Astrocyte of the hippocampus (primary cell): ENCODE data around the gene TIAM2.
"Not testable (repeated sequence)": the region's sequence is repeated elsewhere in the genome, so short reads cannot be mapped to it uniquely, and the experiment has no call there.

Experiments
- DNase-seq: peaks from one replicate; pipeline ENCODE4 v3.0.0; 2011; ENCODE audit warnings: low read depth, low spot score

TIAM2 gene

DNA sequence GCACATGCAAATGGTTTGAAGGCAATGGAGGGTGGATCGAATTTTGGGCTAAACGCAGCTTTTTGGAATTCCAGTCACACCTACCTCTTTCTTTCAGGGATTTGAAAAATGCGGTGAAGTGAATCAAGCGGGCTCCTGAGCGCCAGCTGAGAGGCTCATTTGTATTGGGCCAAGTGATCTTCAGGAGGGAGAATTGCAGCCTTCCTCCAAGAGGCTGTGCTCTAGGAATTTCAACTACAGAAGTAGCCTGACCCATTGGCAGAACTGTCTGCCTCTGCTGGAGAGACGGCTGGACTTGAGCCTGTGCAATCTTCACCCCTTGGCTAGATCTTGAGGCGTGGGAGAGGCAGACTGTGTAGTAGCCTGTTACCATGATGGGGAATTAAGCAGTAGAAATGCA lies 5.7 kb upstream of the TIAM2 start:
- no peak for DNase-seq

GRCh38 chr6:154991207-154991606 lies 3.9 kb upstream of the TIAM2 start:
- peak; percentile 68 for DNase-seq

DNA sequence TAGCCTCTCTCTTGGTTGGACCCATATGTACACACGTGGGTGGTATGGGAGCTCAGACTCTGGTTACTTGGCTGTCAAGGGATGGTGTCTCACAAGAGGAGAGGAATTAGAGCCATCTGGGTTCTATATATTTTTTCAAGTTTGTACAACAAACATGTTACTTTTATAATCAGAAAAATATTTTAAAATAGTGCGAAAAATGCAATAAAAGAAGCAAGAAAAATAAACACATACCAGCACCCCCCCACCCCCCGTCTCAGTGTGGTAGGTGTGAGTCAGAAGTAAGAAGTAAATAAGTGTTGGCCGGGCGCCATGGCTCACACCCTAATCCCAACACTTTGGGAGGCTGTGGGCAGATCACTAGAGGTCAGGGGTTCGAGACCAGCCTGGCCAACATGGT lies 2.1 kb upstream of the TIAM2 start:
- DNase-seq, result peak; percentile 44

DNA sequence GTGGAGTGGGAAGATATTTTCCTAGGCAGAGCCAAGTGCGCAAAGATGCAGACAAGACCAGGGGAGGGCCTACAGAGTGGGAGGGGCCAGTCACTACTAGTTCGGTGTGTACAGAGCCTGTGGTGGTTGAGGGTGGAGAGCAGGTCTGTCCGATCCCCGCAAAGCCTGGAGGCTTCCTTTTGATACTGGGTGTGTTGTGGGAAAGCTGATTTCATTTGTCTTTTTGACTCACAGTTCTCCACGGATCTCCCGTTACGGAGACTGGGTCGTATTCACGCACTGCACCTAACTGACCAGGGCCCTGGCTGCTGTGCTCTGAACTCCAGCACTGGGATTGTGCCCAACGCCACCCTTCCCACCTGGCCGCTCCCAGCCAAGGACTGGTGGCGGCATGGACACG lies 1.4 kb upstream of the TIAM2 start:
- DNase-seq, result no peak

DNA sequence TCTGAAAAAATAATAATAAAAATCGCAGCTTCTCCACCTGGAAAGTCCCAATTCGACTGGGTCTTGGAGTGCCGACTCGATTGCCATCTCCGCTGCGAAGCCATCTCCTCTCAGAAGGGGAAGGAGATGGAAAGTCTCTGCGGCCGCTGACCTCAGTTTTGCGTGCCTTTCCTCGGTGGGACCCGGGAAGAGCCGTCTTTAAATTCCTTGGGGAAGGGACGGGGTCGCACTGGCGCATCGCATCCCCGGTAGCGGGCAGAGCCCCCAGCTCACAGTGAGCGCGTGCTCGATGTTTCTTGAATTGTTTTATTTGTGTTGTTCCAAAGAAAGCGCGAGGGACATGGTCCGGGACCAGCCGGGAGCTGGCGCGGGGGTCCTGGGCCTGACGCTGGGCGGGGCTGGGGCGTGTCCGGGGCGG lies 270 bp upstream of the TIAM2 start:
- no peak for DNase-seq

GRCh38 chr6:154996016-154996590 lies 988 bp downstream of the TIAM2 start:
- DNase-seq, result peak; percentile 60

- peak; percentile 35 for DNase-seq
These were observed 1.8 kb downstream of the TIAM2 start for GRCh38 chr6:154996841-154997311.

GRCh38 chr6:154998855-154999254 lies 3.7 kb downstream of the TIAM2 start:
- DNase-seq, result no peak

- peak; percentile 60 for DNase-seq
These were observed 6.4 kb downstream of the TIAM2 start for GRCh38 chr6:155001482-155001881.

DNA sequence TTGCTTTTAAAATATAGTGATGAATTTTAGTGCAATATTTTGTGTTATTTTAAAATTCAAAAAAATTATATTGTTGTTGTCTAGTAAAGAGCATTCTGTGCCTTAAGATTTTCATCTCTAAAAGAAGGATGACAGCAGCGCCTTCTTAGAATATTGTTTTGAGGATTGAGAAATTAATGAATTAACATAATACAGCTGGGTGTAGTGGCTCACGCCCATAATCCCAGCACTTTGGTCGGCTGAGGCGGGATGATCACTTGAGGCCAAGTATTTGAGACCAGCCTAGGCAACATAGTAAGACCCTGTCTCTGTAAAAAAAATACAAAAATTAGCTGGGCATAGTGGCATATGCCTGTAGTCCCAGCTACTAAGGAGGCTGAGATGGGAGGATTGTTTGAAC lies 6.8 kb downstream of the TIAM2 start:
- DNase-seq, result no peak

DNA sequence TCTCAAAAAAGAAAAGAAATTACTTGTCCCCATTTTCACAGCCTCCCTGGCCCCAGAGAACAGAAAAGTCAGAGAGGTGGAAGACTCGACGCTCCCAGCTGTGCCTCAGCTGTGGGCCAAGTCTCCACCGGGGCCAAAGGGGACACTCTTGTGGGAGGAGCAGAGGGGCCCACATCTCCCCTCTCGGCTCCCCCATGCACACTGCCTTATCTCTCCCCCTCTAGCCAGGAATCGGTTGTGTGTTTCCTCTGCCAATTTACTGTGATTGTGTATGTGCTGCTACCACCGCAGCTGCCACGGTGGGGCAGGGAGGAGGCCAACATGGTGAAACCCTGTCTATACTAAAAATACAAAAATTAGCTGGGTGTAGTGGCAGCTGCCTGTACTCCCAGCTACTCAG lies 8.4 kb downstream of the TIAM2 start:
- DNase-seq, result no peak

- no peak for DNase-seq
These were observed 8.9 kb downstream of the TIAM2 start for GRCh38 chr6:155004017-155004416.

DNA sequence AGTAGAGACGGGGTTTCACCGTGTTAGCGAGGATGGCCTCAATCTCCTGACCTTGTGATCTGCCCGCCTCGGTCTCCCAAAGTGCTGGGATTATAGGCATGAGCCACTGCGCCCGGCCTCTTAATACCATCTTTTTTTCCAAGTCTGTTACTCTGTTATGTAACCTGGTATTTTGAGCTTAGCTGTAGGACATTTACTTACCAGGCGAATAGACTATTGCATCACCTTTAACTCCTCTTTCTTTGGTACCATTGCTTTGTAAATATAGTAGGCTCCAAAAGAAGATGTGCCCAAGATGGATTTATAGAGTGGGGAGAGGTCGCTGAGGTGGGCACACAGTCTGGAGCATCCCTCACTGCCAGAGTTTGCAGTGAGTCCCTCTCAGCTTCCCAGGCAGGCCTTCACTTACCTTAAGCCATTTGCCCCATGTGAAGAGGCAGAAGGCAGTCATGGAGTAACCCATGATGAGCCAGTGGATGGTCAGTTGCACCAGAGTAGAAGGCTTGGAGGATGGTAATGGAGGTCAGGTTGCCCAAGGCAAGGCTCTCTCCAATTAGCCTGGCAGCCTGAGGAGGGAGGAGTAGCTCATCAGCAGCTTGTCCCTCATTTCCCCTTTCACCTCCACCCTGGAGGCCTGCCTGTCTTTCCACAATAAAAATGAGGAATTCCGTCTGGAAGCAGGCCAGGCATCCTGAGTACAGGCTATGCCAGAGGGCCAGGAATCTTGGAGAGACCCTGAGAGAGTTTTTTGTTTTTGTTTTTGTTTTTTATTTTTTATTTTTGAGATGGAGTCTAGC lies 9.7 kb downstream of the TIAM2 start:
- DNase-seq, result no peak

- DNase-seq, result no peak
These were observed 13.5 kb downstream of the TIAM2 start for GRCh38 chr6:155008625-155009024.

GRCh38 chr6:155010940-155011339 lies 15.8 kb downstream of the TIAM2 start:
- peak; percentile 60 for DNase-seq

- DNase-seq, result no peak
These were observed 16.7 kb downstream of the TIAM2 start for GRCh38 chr6:155011809-155012291.

- DNase-seq, result no peak
These were observed 18.4 kb downstream of the TIAM2 start for GRCh38 chr6:155013457-155013876.

GRCh38 chr6:155014137-155014536 lies 19.0 kb downstream of the TIAM2 start:
- DNase-seq, result no peak

GRCh38 chr6:155014670-155015300 lies 19.7 kb downstream of the TIAM2 start:
- peak; percentile 71 for DNase-seq

GRCh38 chr6:155018415-155018814 lies 23.3 kb downstream of the TIAM2 start:
- DNase-seq, result not testable (repeated sequence)

DNA sequence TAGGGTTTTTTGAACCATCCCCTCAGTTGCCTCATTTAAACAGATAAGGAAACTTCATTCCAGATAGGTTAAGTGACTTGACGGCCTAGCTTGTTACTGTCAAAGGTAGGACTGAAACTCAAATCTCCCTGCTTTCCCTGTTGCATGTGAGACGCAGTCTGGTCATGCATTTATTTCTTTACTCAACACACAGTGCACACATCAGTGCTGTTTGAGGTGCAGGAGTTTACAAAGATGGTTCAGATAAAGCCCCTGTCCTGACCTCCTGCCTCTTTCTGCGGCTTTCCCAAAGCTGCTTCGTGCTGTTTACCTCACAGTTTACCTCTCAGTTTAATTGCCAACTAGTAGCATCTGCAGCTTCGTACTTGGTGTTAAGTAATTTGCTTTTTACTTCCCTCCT lies 26.6 kb downstream of the TIAM2 start:
- DNase-seq, result no peak

GRCh38 chr6:155022721-155023120 lies 27.6 kb downstream of the TIAM2 start:
- no peak for DNase-seq

DNA sequence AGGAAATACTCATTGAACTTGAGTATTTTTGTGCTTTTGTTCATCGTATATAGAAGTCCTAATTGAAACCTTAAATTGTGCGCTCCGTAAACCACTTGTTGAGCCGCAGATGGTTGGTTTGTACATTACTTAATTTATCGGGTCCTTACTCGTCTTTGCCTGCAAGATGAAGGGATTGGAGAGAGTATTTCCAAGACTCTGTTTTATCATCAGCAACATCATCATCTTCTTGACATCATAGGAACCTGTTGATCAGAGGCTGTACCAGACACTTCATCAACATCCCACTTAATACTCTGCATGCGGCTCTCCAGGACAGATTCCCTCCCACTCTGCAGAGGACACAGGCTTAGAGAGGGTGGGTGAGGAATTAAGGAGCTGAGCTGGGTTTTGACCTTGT lies 28.6 kb downstream of the TIAM2 start:
- no peak for DNase-seq
